ENCODE data around the gene HNRNPAB.

The HNRNPAB gene

DNA sequence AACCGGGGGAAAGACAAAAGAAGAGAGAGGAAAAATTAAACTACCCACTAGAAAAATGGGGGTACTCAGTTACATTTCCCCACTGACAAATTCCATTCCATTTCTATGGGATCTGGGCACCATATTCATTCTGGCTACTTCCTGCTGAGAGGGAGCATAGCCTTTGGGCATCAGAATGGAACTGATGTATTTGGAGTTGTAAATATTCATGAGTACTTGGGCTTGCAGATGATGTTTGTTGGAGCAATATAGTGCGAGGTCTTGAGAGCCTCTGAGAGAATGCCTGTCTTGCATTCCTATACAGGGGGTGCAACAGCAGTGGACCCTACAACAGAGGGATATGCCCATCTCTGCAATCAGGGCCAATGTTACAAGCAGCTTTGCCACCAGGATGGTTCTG lies 33.9 kb upstream of the HNRNPAB start:
- TF ChIP-seq, protein P1, sequence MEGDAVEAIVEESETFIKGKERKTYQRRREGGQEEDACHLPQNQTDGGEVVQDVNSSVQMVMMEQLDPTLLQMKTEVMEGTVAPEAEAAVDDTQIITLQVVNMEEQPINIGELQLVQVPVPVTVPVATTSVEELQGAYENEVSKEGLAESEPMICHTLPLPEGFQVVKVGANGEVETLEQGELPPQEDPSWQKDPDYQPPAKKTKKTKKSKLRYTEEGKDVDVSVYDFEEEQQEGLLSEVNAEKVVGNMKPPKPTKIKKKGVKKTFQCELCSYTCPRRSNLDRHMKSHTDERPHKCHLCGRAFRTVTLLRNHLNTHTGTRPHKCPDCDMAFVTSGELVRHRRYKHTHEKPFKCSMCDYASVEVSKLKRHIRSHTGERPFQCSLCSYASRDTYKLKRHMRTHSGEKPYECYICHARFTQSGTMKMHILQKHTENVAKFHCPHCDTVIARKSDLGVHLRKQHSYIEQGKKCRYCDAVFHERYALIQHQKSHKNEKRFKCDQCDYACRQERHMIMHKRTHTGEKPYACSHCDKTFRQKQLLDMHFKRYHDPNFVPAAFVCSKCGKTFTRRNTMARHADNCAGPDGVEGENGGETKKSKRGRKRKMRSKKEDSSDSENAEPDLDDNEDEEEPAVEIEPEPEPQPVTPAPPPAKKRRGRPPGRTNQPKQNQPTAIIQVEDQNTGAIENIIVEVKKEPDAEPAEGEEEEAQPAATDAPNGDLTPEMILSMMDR (IDR thresholded peaks at IDR 0.05; ENCODE audit: control insufficient read depth, extremely low read depth, insufficient read depth): no peak
- H3K4me3 ChIP-seq (ENCODE audit: low read depth, low read length): no peak overlapping the region

DNA sequence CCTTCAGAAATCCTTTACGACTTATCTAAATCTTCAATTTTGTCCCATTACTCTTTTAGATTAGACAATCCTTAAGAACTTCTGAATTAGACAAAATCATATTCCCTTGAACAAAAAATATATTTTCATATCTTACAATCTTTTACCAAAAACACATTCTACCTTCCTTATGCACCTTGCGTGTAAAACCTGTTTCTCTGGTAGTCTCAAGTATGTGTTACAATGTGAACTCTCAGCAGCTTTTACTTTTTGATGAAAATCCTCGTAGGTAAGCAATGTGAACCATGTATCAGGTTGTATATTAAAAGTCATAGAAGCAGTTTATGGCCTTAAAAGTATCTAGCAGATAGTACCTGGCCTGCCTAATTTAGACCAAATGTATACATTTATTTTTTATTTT lies 29.9 kb upstream of the HNRNPAB start:
- TF ChIP-seq, protein P1 (IDR thresholded peaks at IDR 0.05; ENCODE audit: control insufficient read depth, extremely low read depth, insufficient read depth): no peak
- no peak for DNase-seq (ENCODE audit: low read depth)

More for the DNA sequence above, 33.9 kb upstream of the HNRNPAB start:
- DNase-seq (ENCODE audit: low read depth): no peak

DNA sequence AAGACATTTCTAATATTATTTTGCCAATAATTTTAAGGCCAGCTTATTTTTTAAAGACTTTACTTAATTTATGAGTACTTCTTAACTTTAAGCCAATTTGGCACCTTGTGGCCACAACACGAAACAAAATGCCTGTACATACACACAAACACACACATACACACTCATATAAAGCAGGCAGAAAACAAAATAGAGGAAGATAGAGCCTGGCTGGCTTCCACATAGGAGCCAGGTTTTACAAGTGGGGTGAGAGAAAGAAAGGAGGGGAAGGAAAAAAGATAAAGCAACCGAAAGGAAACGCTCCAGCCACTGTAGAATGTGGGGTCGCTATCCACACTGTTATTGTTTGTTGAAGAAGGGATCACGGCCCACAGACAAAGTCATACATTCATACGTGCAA lies 27.5 kb upstream of the HNRNPAB start:
- TF ChIP-seq, protein P1 (IDR thresholded peaks at IDR 0.05; ENCODE audit: control insufficient read depth, extremely low read depth, insufficient read depth): no peak
- H3K4me3 ChIP-seq (ENCODE audit: low read depth, low read length): no peak overlapping the region
- DNase-seq (ENCODE audit: low read depth): no peak

More for the DNA sequence above, 29.9 kb upstream of the HNRNPAB start:
- H3K4me3 ChIP-seq (ENCODE audit: low read depth, low read length): no peak overlapping the region

DNA sequence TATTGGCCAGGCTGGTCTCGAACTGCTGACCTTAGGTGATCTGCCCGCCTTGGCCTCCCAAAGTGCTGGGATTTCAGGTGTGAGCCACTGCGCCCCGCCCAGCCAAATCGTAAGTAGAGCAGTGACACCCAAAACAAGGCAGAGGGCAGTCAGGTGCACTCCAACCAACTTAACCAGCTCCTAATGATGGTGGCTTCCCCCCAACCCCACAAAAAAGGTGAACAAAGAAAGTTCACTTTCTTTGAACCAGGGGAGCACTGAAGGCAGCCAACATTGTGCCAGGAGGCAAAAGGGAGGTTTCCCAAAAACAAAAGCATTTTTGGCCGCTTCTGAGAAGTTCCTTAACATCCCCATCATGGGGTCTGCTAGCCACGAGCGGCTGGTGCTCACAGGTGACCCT lies 26.8 kb upstream of the HNRNPAB start:
- TF ChIP-seq, protein P1 (IDR thresholded peaks at IDR 0.05; ENCODE audit: control insufficient read depth, extremely low read depth, insufficient read depth): no peak
- no peak for DNase-seq (ENCODE audit: low read depth)
- H3K4me3 ChIP-seq (ENCODE audit: low read depth, low read length): no peak overlapping the region

DNA sequence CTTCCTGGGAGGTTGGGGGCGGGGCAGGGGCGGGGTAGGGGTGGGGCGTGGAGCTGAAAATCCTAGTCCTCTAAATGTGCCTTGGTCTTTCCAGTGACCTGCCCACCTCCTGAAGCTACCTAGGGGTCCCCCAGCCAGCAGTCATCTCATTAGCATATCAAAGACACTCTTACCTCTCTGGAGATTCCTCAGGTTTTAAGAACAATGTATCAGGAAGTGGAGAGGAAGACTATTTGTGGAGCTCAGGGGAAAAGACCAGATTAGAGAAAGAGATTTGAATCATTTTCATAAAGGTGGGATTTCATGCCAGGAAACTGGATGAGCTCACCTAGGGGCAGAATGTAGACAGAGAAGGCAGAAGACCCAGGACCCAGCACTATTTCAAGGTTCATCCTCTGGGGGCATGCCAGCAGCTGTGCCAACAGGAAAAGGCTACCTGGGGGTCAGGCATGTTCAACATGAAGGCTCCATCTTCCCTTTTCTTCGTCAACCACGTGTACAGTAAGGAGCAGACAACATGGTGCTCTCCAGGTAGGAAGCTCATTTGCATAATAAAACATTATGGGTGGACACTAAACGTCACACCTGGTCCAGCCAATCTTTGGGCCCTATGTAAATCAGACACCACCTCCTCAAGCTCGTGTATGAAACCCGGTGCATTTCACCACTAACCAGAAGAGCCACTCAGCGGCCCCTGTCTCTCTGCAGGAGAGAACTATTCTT lies 24.0 kb upstream of the HNRNPAB start:
- no peak overlapping the region for H3K4me3 ChIP-seq (ENCODE audit: low read depth, low read length)
- DNase-seq (ENCODE audit: low read depth): no peak
- TF ChIP-seq, protein P1 (IDR thresholded peaks at IDR 0.05; ENCODE audit: control insufficient read depth, extremely low read depth, insufficient read depth): no peak

DNA sequence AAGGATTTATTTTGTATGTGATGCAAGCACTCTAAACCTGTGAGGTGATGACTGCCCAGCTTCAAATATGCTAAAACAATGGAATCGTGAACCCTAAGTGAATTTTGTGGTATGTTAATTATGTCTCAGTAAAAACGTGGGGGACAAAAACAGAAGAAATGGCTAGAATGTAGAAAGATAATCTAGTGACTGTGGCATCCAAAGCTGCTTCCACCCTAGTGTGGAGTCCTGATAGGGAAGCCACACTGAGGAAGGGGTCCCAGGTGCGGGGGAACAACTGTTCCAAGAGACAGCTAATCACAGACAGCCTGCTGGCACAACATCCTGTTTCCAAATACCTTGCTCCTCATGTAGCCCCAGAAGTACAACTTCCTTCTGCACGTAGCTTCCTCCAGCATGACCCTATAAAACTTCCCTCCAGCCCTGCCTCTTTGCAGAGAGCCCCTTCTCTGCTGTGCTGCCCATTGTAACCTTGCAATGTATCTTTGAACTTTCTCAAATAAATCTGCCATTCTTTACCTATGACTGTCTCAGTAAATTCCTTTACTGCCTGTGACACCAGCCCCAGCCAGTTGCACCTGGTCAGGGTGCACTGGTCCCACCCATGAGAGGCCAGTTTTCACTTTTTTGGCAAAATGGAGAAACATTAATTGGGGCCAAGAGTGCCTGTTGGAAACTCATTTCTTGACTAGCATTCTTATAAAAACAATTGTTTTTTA lies 22.0 kb upstream of the HNRNPAB start:
- TF ChIP-seq, protein P1 (IDR thresholded peaks at IDR 0.05; ENCODE audit: control insufficient read depth, extremely low read depth, insufficient read depth): no peak
- no peak for DNase-seq (ENCODE audit: low read depth)
- no peak overlapping the region for H3K4me3 ChIP-seq (ENCODE audit: low read depth, low read length)

Measured in LNCaP clone FGC (cell line).